ENCODE measurements around the gene OTX1. TPM values are rescaled to one million over a fixed set of nuclear protein-coding genes. Genes with fewer than 3 reads are reported as not detected.

OTX1 gene
- total RNA-seq, 1 experiment from 2014 or later: 0.90 TPM

DNA sequence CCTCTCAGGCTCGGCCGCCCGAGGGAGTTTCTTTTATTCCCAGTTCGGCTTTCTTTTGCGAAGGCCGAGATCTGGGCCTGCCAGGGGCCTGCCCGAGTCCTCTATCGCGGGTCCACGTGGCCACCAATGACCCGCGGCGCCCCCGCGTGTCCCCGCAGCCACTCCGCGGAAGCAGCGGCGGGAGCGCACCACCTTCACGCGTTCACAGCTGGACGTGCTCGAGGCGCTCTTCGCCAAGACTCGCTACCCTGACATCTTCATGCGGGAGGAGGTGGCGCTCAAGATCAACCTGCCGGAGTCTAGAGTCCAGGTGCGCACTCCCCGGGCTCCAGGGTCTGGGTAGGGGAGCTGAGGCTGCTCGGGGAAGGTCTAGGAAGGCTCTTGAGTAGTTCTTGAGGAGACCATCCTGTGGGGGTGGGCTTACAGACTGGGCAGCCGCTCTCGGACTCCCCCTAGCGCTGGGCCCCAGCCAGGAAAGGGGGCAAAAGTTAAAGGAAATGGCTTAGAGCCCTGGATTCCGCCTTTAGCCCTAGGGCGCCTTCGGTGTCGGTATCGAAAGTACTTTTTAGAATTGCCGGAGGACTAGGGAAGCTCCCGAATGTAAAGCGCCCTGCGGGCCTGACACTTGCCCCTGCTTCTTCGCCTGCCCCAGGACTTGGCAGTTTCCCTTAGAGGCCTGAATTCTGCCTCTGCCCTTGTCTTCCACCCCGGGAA is 3.4 kb downstream of the OTX1 start:
- ChIA-PET POLR2A (interaction anchor here (1.7 to 2.0 kb wide), 2 partner anchors 7 to 10 kb away, joined by 7 to 9 read pairs; no protein-coding TSS in a partner anchor), CTCF (interaction anchor here (0.8 to 2.7 kb wide), 9 partner anchors 8 to 597 kb away, joined by 3 to 23 read pairs (median 3); no protein-coding TSS in a partner anchor)
- peak; percentile 66; the same call in 1 of the 2 replicates for TF ChIP-seq MXD4 (CRISPR knock-in tag; IDR thresholded peaks at IDR 0.05; ENCODE audit: borderline replicate concordance)
- no peak for TF ChIP-seq ZNF232 (CRISPR knock-in tag; IDR thresholded peaks at IDR 0.05)
- TF ChIP-seq NR3C1 (CRISPR knock-in tag; conservative IDR thresholded peaks at IDR 0.05; ENCODE audit: low read depth): no peak
- TF ChIP-seq, protein P1, sequence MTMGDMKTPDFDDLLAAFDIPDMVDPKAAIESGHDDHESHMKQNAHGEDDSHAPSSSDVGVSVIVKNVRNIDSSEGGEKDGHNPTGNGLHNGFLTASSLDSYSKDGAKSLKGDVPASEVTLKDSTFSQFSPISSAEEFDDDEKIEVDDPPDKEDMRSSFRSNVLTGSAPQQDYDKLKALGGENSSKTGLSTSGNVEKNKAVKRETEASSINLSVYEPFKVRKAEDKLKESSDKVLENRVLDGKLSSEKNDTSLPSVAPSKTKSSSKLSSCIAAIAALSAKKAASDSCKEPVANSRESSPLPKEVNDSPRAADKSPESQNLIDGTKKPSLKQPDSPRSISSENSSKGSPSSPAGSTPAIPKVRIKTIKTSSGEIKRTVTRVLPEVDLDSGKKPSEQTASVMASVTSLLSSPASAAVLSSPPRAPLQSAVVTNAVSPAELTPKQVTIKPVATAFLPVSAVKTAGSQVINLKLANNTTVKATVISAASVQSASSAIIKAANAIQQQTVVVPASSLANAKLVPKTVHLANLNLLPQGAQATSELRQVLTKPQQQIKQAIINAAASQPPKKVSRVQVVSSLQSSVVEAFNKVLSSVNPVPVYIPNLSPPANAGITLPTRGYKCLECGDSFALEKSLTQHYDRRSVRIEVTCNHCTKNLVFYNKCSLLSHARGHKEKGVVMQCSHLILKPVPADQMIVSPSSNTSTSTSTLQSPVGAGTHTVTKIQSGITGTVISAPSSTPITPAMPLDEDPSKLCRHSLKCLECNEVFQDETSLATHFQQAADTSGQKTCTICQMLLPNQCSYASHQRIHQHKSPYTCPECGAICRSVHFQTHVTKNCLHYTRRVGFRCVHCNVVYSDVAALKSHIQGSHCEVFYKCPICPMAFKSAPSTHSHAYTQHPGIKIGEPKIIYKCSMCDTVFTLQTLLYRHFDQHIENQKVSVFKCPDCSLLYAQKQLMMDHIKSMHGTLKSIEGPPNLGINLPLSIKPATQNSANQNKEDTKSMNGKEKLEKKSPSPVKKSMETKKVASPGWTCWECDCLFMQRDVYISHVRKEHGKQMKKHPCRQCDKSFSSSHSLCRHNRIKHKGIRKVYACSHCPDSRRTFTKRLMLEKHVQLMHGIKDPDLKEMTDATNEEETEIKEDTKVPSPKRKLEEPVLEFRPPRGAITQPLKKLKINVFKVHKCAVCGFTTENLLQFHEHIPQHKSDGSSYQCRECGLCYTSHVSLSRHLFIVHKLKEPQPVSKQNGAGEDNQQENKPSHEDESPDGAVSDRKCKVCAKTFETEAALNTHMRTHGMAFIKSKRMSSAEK (CRISPR knock-in tag; IDR thresholded peaks at IDR 0.05; ENCODE audit: borderline replicate concordance): no peak
- peak; percentile 52; the same call in 1 of the 2 replicates for TF ChIP-seq ZNF423 (CRISPR knock-in tag; IDR thresholded peaks at IDR 0.05)
- TF ChIP-seq RELA (CRISPR knock-in tag; IDR thresholded peaks at IDR 0.05; ENCODE audit: borderline replicate concordance): no peak
- TF ChIP-seq FOXJ3 (CRISPR knock-in tag; IDR thresholded peaks at IDR 0.05; ENCODE audit: borderline replicate concordance): no peak
- TF ChIP-seq, protein P2, sequence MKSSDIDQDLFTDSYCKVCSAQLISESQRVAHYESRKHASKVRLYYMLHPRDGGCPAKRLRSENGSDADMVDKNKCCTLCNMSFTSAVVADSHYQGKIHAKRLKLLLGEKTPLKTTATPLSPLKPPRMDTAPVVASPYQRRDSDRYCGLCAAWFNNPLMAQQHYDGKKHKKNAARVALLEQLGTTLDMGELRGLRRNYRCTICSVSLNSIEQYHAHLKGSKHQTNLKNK (CRISPR knock-in tag; IDR thresholded peaks at IDR 0.05): no peak
- no peak for TF ChIP-seq SMAD4 (CRISPR knock-in tag; IDR thresholded peaks at IDR 0.05)
- TF ChIP-seq JUN (CRISPR knock-in tag; IDR thresholded peaks at IDR 0.05): no peak
- TF ChIP-seq, protein P3, sequence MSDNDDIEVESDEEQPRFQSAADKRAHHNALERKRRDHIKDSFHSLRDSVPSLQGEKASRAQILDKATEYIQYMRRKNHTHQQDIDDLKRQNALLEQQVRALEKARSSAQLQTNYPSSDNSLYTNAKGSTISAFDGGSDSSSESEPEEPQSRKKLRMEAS (CRISPR knock-in tag; IDR thresholded peaks at IDR 0.05): peak; percentile 66; the same call in 1 of the 2 replicates
- no peak for TF ChIP-seq NFYB (CRISPR knock-in tag; conservative IDR thresholded peaks at IDR 0.05; ENCODE audit: low read depth)
- TF ChIP-seq ZNF416 (CRISPR knock-in tag; IDR thresholded peaks at IDR 0.05): no peak
- TF ChIP-seq, protein P4, sequence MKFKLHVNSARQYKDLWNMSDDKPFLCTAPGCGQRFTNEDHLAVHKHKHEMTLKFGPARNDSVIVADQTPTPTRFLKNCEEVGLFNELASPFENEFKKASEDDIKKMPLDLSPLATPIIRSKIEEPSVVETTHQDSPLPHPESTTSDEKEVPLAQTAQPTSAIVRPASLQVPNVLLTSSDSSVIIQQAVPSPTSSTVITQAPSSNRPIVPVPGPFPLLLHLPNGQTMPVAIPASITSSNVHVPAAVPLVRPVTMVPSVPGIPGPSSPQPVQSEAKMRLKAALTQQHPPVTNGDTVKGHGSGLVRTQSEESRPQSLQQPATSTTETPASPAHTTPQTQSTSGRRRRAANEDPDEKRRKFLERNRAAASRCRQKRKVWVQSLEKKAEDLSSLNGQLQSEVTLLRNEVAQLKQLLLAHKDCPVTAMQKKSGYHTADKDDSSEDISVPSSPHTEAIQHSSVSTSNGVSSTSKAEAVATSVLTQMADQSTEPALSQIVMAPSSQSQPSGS (CRISPR knock-in tag; IDR thresholded peaks at IDR 0.05; ENCODE audit: borderline replicate concordance, low read depth): no peak
- TF ChIP-seq, protein P5, sequence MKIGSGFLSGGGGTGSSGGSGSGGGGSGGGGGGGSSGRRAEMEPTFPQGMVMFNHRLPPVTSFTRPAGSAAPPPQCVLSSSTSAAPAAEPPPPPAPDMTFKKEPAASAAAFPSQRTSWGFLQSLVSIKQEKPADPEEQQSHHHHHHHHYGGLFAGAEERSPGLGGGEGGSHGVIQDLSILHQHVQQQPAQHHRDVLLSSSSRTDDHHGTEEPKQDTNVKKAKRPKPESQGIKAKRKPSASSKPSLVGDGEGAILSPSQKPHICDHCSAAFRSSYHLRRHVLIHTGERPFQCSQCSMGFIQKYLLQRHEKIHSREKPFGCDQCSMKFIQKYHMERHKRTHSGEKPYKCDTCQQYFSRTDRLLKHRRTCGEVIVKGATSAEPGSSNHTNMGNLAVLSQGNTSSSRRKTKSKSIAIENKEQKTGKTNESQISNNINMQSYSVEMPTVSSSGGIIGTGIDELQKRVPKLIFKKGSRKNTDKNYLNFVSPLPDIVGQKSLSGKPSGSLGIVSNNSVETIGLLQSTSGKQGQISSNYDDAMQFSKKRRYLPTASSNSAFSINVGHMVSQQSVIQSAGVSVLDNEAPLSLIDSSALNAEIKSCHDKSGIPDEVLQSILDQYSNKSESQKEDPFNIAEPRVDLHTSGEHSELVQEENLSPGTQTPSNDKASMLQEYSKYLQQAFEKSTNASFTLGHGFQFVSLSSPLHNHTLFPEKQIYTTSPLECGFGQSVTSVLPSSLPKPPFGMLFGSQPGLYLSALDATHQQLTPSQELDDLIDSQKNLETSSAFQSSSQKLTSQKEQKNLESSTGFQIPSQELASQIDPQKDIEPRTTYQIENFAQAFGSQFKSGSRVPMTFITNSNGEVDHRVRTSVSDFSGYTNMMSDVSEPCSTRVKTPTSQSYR (CRISPR knock-in tag; IDR thresholded peaks at IDR 0.05): no peak
- no peak for TF ChIP-seq ESRRA (CRISPR knock-in tag; IDR thresholded peaks at IDR 0.05; ENCODE audit: borderline replicate concordance)
- TF ChIP-seq SP1 (CRISPR knock-in tag; conservative IDR thresholded peaks at IDR 0.05): peak; percentile 69
- TF ChIP-seq, protein P6, sequence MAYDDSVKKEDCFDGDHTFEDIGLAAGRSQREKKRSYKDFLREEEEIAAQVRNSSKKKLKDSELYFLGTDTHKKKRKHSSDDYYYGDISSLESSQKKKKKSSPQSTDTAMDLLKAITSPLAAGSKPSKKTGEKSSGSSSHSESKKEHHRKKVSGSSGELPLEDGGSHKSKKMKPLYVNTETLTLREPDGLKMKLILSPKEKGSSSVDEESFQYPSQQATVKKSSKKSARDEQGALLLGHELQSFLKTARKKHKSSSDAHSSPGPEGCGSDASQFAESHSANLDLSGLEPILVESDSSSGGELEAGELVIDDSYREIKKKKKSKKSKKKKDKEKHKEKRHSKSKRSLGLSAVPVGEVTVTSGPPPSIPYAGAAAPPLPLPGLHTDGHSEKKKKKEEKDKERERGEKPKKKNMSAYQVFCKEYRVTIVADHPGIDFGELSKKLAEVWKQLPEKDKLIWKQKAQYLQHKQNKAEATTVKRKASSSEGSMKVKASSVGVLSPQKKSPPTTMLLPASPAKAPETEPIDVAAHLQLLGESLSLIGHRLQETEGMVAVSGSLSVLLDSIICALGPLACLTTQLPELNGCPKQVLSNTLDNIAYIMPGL (CRISPR knock-in tag; IDR thresholded peaks at IDR 0.05): peak; percentile 77
- no peak for TF ChIP-seq ZNF396 (CRISPR knock-in tag; IDR thresholded peaks at IDR 0.05; ENCODE audit: borderline replicate concordance)
- TF ChIP-seq, protein P7, sequence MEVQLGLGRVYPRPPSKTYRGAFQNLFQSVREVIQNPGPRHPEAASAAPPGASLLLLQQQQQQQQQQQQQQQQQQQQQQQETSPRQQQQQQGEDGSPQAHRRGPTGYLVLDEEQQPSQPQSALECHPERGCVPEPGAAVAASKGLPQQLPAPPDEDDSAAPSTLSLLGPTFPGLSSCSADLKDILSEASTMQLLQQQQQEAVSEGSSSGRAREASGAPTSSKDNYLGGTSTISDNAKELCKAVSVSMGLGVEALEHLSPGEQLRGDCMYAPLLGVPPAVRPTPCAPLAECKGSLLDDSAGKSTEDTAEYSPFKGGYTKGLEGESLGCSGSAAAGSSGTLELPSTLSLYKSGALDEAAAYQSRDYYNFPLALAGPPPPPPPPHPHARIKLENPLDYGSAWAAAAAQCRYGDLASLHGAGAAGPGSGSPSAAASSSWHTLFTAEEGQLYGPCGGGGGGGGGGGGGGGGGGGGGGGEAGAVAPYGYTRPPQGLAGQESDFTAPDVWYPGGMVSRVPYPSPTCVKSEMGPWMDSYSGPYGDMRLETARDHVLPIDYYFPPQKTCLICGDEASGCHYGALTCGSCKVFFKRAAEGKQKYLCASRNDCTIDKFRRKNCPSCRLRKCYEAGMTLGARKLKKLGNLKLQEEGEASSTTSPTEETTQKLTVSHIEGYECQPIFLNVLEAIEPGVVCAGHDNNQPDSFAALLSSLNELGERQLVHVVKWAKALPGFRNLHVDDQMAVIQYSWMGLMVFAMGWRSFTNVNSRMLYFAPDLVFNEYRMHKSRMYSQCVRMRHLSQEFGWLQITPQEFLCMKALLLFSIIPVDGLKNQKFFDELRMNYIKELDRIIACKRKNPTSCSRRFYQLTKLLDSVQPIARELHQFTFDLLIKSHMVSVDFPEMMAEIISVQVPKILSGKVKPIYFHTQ (CRISPR knock-in tag; IDR thresholded peaks at IDR 0.05): no peak
- no peak for TF ChIP-seq OVOL2 (CRISPR knock-in tag; IDR thresholded peaks at IDR 0.05; ENCODE audit: borderline replicate concordance)
- TF ChIP-seq, protein P8, sequence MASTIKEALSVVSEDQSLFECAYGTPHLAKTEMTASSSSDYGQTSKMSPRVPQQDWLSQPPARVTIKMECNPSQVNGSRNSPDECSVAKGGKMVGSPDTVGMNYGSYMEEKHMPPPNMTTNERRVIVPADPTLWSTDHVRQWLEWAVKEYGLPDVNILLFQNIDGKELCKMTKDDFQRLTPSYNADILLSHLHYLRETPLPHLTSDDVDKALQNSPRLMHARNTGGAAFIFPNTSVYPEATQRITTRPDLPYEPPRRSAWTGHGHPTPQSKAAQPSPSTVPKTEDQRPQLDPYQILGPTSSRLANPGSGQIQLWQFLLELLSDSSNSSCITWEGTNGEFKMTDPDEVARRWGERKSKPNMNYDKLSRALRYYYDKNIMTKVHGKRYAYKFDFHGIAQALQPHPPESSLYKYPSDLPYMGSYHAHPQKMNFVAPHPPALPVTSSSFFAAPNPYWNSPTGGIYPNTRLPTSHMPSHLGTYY (CRISPR knock-in tag; IDR thresholded peaks at IDR 0.05): no peak

More for the DNA sequence above, 3.4 kb downstream of the OTX1 start:
- Mint-ChIP-seq H3K4me3 (peak overlapping the region; percentile 75), H3K27me3 (ENCODE audit: low read depth) (peaks cover 96% of the 10 kb centered on the region), H3K36me3 (no peaks in the 10 kb centered on the region), H3K4me1 (peaks cover 74% of the 10 kb centered on the region), H3K27ac (no peak overlapping the region), H3K9me3 (no peaks in the 10 kb centered on the region)
- peak; percentile 92 for DNase-seq (ENCODE audit: low spot score)
- ATAC-seq: peak; percentile 41

Measured in WTC11 (cell line).